Parathyroid adenoma (tissue), 2 donors: ENCODE data around the gene MAP1LC3B2.

Experiments
- H2AFZ ChIP-seq: fragments of 300-600 bp; sonication (generic); one replicate; pipeline ENCODE4 v1.7.0; 2017; ENCODE audit warnings: antibody characterized with exemption, mild to moderate bottlenecking
- H3K27ac ChIP-seq: fragments of 300-600 bp; sonication (generic); one replicate; pipeline ENCODE4 v1.7.0; 2017
- H3K27me3 ChIP-seq: fragments of 300-600 bp; sonication (generic); one replicate; pipeline ENCODE4 v1.7.0; 2017; ENCODE audit warnings: low read length; ENCODE audit not compliant: control insufficient read depth, insufficient read depth
- H3K36me3 ChIP-seq: fragments of 300-600 bp; sonication (generic); one replicate; pipeline ENCODE4 v1.7.0; 2017; ENCODE audit warnings: low read length; ENCODE audit not compliant: control insufficient read depth, insufficient read depth
- H3K4me1 ChIP-seq: fragments of 300-600 bp; sonication (generic); one replicate; pipeline ENCODE4 v1.7.0; 2017; ENCODE audit warnings: control low read depth
- H3K4me2 ChIP-seq: fragments of 300-600 bp; sonication (generic); one replicate; pipeline ENCODE4 v1.7.0; 2017; ENCODE audit warnings: low read length
- H3K4me3 ChIP-seq: fragments of 300-600 bp; sonication (generic); one replicate; pipeline ENCODE4 v1.7.0; 2017; ENCODE audit warnings: low read depth, low read length
- H3K79me2 ChIP-seq: fragments of 300-600 bp; sonication (generic); one replicate; pipeline ENCODE4 v1.7.0; 2017; ENCODE audit warnings: control low read depth
- H3K9ac ChIP-seq: fragments of 300-600 bp; sonication (generic); one replicate; pipeline ENCODE4 v1.7.0; 2017; ENCODE audit warnings: mild to moderate bottlenecking
- H3K9me3 ChIP-seq: fragments of 300-600 bp; sonication (generic); one replicate; pipeline ENCODE4 v1.7.0; 2017; ENCODE audit warnings: low read length; ENCODE audit not compliant: control insufficient read depth
- CTCF ChIP-seq: fragments of 300-600 bp; sonication (generic); IDR thresholded peaks from one replicate; pipeline ENCODE4 v1.7.0; 2017; ENCODE audit warnings: antibody characterized with exemption, mild to moderate bottlenecking
- donor health status: primary hyperparathyroidism.

The MAP1LC3B2 gene

GRCh38 chr12:116592731-116593130 lies 33.5 kb downstream of the MAP1LC3B2 start:
- no peak overlapping the region for H3K9ac ChIP-seq
- no peak for TF ChIP-seq CTCF
- no peaks in the 10 kb centered on the region for H3K27me3 ChIP-seq

GRCh38 chr12:116594325-116595038 lies 35.3 kb downstream of the MAP1LC3B2 start:
- no peak overlapping the region for H3K27ac ChIP-seq

More at GRCh38 chr12:116592731-116593130, 33.5 kb downstream of the MAP1LC3B2 start:
- H3K9me3 ChIP-seq, result no peaks in the 10 kb centered on the region
- H3K36me3 ChIP-seq, result no peaks in the 10 kb centered on the region
- H3K27ac ChIP-seq, result no peak overlapping the region
- H2AFZ ChIP-seq, result no peak overlapping the region
- no peak overlapping the region for H3K4me2 ChIP-seq
- H3K4me1 ChIP-seq, result no peaks in the 10 kb centered on the region
- H3K4me3 ChIP-seq, result no peak overlapping the region
- no peaks in the 10 kb centered on the region for H3K79me2 ChIP-seq

GRCh38 chr12:116595186-116595585 lies 36.0 kb downstream of the MAP1LC3B2 start:
- TF ChIP-seq CTCF, result no peak
- peaks cover 4% of the 10 kb centered on the region for H3K4me1 ChIP-seq
- no peak overlapping the region for H3K4me3 ChIP-seq
- no peaks in the 10 kb centered on the region for H3K79me2 ChIP-seq
- H3K27ac ChIP-seq, result no peak overlapping the region
- no peak overlapping the region for H3K4me2 ChIP-seq
- no peak overlapping the region for H3K9ac ChIP-seq
- no peaks in the 10 kb centered on the region for H3K36me3 ChIP-seq
- no peaks in the 10 kb centered on the region for H3K9me3 ChIP-seq
- H2AFZ ChIP-seq, result no peak overlapping the region
- no peaks in the 10 kb centered on the region for H3K27me3 ChIP-seq

More at GRCh38 chr12:116594325-116595038, 35.3 kb downstream of the MAP1LC3B2 start:
- Histone ChIP-seq H3K4me2 (no peak overlapping the region), H3K27me3 (no peaks in the 10 kb centered on the region), H3K9ac (no peak overlapping the region), H2AFZ (no peak overlapping the region), H3K79me2 (no peaks in the 10 kb centered on the region), H3K4me1 (peaks cover 4% of the 10 kb centered on the region), H3K36me3 (no peaks in the 10 kb centered on the region), H3K4me3 (no peak overlapping the region), H3K9me3 (no peaks in the 10 kb centered on the region)
- TF ChIP-seq CTCF, result no peak

- Histone ChIP-seq H2AFZ (no peak overlapping the region), H3K9me3 (no peaks in the 10 kb centered on the region), H3K4me1 (peaks cover 4% of the 10 kb centered on the region), H3K9ac (no peak overlapping the region), H3K36me3 (no peaks in the 10 kb centered on the region), H3K27ac (no peak overlapping the region), H3K27me3 (no peaks in the 10 kb centered on the region), H3K4me3 (no peak overlapping the region), H3K4me2 (no peak overlapping the region), H3K79me2 (no peaks in the 10 kb centered on the region)
- TF ChIP-seq CTCF, result no peak
These were observed 36.5 kb downstream of the MAP1LC3B2 start for GRCh38 chr12:116595672-116596071.

- Histone ChIP-seq H3K27ac (no peak overlapping the region), H3K79me2 (no peaks in the 10 kb centered on the region), H3K4me2 (no peak overlapping the region), H2AFZ (no peak overlapping the region), H3K4me3 (no peak overlapping the region), H3K9ac (no peak overlapping the region), H3K36me3 (no peaks in the 10 kb centered on the region), H3K9me3 (no peaks in the 10 kb centered on the region), H3K27me3 (no peaks in the 10 kb centered on the region), H3K4me1 (peaks cover 4% of the 10 kb centered on the region)
- no peak for TF ChIP-seq CTCF
These were observed 38.7 kb downstream of the MAP1LC3B2 start for GRCh38 chr12:116597886-116598285.
